Tibial artery (tissue), 4 donors: ENCODE measurements around the gene ART3.

ENCODE experiments used
- DNase-seq, 2 donors: peaks; one replicate each; pipeline ENCODE4 v3.0.0-alpha.2; 2019
- H3K27ac ChIP-seq, 2 donors: fragments of 200-600 bp; sonication (generic) in 1 of 2; 1 replicate in 1 of 2; 2 replicates in 1 of 2; pipeline ENCODE4 v1.5.1; 2018 to 2019; ENCODE audit warnings: mild to moderate bottlenecking in 1 of 2
- H3K27me3 ChIP-seq, 2 donors: fragments of 200-600 bp; sonication (generic) in 1 of 2; one replicate each; pipeline versions ENCODE4 v1.5.1 to v1.6.0; 2016 to 2019
- H3K36me3 ChIP-seq, 3 donors: fragments of 200-600 bp; sonication (generic) in 2 of 3; one replicate each; pipeline ENCODE4 v1.5.1; 2016 to 2019; ENCODE audit warnings: mild to moderate bottlenecking in 2 of 3
- H3K4me1 ChIP-seq, 4 donors: fragments of 200-600 bp; sonication (generic) in 2 of 4; 1 replicate in 3 of 4; 2 replicates in 1 of 4; pipeline ENCODE4 v1.5.1; 2016 to 2019
- H3K4me3 ChIP-seq, 2 donors: fragments of 200-600 bp; sonication (generic) in 1 of 2; 1 replicate in 1 of 2; 2 replicates in 1 of 2; pipeline ENCODE4 v1.5.1; 2018 to 2019; ENCODE audit warnings: mild to moderate bottlenecking in 2 of 2
- H3K9me3 ChIP-seq, 3 donors: fragments of 200-600 bp; sonication (generic) in 1 of 3; one replicate each; pipeline ENCODE4 v1.5.1; 2016 to 2019
- CTCF ChIP-seq, 2 experiments: fragments of 200-600 bp in 1 of 2; fragments of 450-650 bp in 1 of 2; IDR thresholded peaks; one replicate each; pipeline ENCODE4 v1.5.1; 2017 to 2019; ENCODE audit warnings: antibody characterized with exemption in 2 of 2, mild to moderate bottlenecking in 1 of 2, moderate library complexity in 1 of 2
- intact Hi-C: fragments of 100-400 bp; cut with DNase I; formaldehyde crosslinking; loops from one replicate; pipeline ENCODE4 v1.15.0; 2023; ENCODE audit warnings: low total_unique reads

ART3 gene

GRCh38 chr4:76078033-76078613 lies 3.6 kb downstream of the ART3 start:
- H3K36me3 ChIP-seq = no peaks in the 10 kb centered on the region
- no peaks in the 10 kb centered on the region for H3K4me1 ChIP-seq
- no peaks in the 10 kb centered on the region for H3K27me3 ChIP-seq
- no peak for TF ChIP-seq CTCF (IDR thresholded peaks at IDR 0.05)
- DNase-seq = no peak
- H3K9me3 ChIP-seq = no peaks in the 10 kb centered on the region
- no peak overlapping the region for H3K27ac ChIP-seq
- no peak overlapping the region for H3K4me3 ChIP-seq
- intact Hi-C loops = no loop called here

GRCh38 chr4:76083386-76083988 lies 9.0 kb downstream of the ART3 start:
- Histone ChIP-seq H3K36me3 (no peaks in the 10 kb centered on the region), H3K4me1 (peaks cover 0 to 13% (median 4%) of the 10 kb centered on the region in 4 donors), H3K9me3 (no peaks in the 10 kb centered on the region), H3K4me3 (no peak overlapping the region), H3K27me3 (no peaks in the 10 kb centered on the region), H3K27ac (no peak overlapping the region)
- intact Hi-C loops = no loop called here
- TF ChIP-seq CTCF (IDR thresholded peaks at IDR 0.05) = no peak
- DNase-seq = no peak

GRCh38 chr4:76084542-76084941 lies 10.0 kb downstream of the ART3 start:
- H3K9me3 ChIP-seq = no peaks in the 10 kb centered on the region
- peaks cover 0 to 13% (median 4%) of the 10 kb centered on the region in 4 donors for H3K4me1 ChIP-seq
- DNase-seq = no peak
- no peak overlapping the region for H3K27ac ChIP-seq
- no peak for TF ChIP-seq CTCF (IDR thresholded peaks at IDR 0.05)
- intact Hi-C loops = no loop called here
- H3K36me3 ChIP-seq = no peaks in the 10 kb centered on the region
- no peaks in the 10 kb centered on the region for H3K27me3 ChIP-seq
- no peak overlapping the region for H3K4me3 ChIP-seq

- intact Hi-C loops = no loop called here
- Histone ChIP-seq H3K27me3 (no peaks in the 10 kb centered on the region), H3K27ac (no peak overlapping the region), H3K36me3 (no peaks in the 10 kb centered on the region), H3K4me1 (peaks cover 0 to 13% (median 4%) of the 10 kb centered on the region in 4 donors), H3K4me3 (no peak overlapping the region), H3K9me3 (no peaks in the 10 kb centered on the region)
- TF ChIP-seq CTCF (IDR thresholded peaks at IDR 0.05) = peak in 1 of 2 experiments; percentile 25
- no peak for DNase-seq
Observed at GRCh38 chr4:76087007-76087769, 12.7 kb downstream of the ART3 start.

- DNase-seq = no peak
- peaks cover 0 to 13% (median 4%) of the 10 kb centered on the region in 4 donors for H3K4me1 ChIP-seq
- no peaks in the 10 kb centered on the region for H3K9me3 ChIP-seq
- H3K27me3 ChIP-seq = no peaks in the 10 kb centered on the region
- no peaks in the 10 kb centered on the region for H3K36me3 ChIP-seq
- TF ChIP-seq CTCF (IDR thresholded peaks at IDR 0.05) = no peak
- intact Hi-C loops = no loop called here
- no peak overlapping the region for H3K4me3 ChIP-seq
- no peak overlapping the region for H3K27ac ChIP-seq
Observed at GRCh38 chr4:76088719-76089118, 14.2 kb downstream of the ART3 start.
